ENCODE results near the gene ARL5A. TPM values are rescaled to one million over a fixed set of nuclear protein-coding genes. Genes with fewer than 3 reads are reported as not detected.
A peak's percentile ranks its signal among the peaks of the same experiment; 100 is the strongest.

The ARL5A gene
- total and polyA plus RNA-seq, 9 of the 15 experiments (the other 6 are each of a cell fraction or from before 2014, with no cell fraction given): 16.3 to 117 (median 88.4) TPM

DNA sequence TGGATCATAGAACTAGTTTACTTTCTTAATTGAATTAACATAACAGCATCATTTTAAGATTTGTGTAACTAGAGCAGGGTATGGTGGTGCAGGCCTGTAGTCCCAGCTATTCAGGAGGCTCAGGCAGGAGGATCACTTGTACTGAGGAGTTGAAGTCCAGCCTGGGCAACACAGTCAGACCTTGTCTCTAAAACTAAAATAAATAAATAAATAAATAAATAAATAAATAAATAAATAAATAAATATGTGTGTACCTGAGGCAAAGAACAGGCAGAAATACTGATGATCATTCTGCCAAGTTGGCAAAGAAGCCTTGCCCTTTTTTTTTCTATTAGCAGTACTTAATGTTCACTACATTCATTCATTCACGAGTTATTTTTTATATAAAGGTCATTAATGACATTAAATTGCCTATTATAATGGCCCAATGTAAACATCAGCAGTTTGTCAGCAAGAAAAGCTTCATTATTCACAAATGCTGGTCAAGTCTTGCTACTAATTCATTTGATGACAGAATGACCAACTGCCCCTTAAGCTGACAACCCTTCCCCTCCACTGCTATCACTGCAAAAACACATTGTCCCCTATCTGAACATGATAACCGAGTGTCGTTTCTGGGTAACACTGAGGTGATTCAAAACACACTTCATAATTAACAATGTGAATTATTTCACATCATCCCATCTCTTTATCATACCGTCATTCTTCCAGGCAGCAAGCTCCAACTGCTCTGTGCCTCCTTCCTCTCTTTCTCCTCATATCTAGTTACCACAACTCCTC is 39.0 kb downstream of the ARL5A start (continued):
- TF ChIP-seq MAFK (IDR thresholded peaks at IDR 0.05; ENCODE audit: low read length): peak; percentile 25; the same call in 1 of the 2 replicates
- TF ChIP-seq GTF2A2 (tag; IDR thresholded peaks at IDR 0.05): no peak
- TF ChIP-seq NFATC3 (IDR thresholded peaks at IDR 0.05): no peak; the same call in 1 of the 2 replicates
- no peak for TF ChIP-seq ZFP1 (CRISPR knock-in tag; IDR thresholded peaks at IDR 0.05)
- TF ChIP-seq ZNF263 (CRISPR knock-in tag; IDR thresholded peaks at IDR 0.05; ENCODE audit: borderline replicate concordance): no peak
- no peak for TF ChIP-seq BMI1 (IDR thresholded peaks at IDR 0.05; ENCODE audit: low read length)
- no peak for TF ChIP-seq TAF7 (tag; IDR thresholded peaks at IDR 0.05)
- TF ChIP-seq, protein P1, sequence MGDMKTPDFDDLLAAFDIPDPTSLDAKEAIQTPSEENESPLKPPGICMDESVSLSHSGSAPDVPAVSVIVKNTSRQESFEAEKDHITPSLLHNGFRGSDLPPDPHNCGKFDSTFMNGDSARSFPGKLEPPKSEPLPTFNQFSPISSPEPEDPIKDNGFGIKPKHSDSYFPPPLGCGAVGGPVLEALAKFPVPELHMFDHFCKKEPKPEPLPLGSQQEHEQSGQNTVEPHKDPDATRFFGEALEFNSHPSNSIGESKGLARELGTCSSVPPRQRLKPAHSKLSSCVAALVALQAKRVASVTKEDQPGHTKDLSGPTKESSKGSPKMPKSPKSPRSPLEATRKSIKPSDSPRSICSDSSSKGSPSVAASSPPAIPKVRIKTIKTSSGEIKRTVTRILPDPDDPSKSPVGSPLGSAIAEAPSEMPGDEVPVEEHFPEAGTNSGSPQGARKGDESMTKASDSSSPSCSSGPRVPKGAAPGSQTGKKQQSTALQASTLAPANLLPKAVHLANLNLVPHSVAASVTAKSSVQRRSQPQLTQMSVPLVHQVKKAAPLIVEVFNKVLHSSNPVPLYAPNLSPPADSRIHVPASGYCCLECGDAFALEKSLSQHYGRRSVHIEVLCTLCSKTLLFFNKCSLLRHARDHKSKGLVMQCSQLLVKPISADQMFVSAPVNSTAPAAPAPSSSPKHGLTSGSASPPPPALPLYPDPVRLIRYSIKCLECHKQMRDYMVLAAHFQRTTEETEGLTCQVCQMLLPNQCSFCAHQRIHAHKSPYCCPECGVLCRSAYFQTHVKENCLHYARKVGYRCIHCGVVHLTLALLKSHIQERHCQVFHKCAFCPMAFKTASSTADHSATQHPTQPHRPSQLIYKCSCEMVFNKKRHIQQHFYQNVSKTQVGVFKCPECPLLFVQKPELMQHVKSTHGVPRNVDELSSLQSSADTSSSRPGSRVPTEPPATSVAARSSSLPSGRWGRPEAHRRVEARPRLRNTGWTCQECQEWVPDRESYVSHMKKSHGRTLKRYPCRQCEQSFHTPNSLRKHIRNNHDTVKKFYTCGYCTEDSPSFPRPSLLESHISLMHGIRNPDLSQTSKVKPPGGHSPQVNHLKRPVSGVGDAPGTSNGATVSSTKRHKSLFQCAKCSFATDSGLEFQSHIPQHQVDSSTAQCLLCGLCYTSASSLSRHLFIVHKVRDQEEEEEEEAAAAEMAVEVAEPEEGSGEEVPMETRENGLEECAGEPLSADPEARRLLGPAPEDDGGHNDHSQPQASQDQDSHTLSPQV (IDR thresholded peaks at IDR 0.05): no peak; the same call in 1 of the 2 replicates
- TF ChIP-seq, protein P2, sequence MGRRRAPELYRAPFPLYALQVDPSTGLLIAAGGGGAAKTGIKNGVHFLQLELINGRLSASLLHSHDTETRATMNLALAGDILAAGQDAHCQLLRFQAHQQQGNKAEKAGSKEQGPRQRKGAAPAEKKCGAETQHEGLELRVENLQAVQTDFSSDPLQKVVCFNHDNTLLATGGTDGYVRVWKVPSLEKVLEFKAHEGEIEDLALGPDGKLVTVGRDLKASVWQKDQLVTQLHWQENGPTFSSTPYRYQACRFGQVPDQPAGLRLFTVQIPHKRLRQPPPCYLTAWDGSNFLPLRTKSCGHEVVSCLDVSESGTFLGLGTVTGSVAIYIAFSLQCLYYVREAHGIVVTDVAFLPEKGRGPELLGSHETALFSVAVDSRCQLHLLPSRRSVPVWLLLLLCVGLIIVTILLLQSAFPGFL (CRISPR knock-in tag; IDR thresholded peaks at IDR 0.05): no peak
- no peak for TF ChIP-seq ATF1 (CRISPR knock-in tag; IDR thresholded peaks at IDR 0.05)
- peak; percentile 47 for TF ChIP-seq ATF1 (tag; IDR thresholded peaks at IDR 0.05)
- TF ChIP-seq, protein P3, sequence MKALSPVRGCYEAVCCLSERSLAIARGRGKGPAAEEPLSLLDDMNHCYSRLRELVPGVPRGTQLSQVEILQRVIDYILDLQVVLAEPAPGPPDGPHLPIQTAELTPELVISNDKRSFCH (CRISPR knock-in tag; IDR thresholded peaks at IDR 0.05): no peak
- TF ChIP-seq, protein P3 (tag; IDR thresholded peaks at IDR 0.05): 0 out of 2 replicates have a peak, but pooled peaks have one; percentile 30
- peak; percentile 57; the same call in 1 of the 2 replicates for TF ChIP-seq CTBP1 (IDR thresholded peaks at IDR 0.05; ENCODE audit: borderline replicate concordance)
- TF ChIP-seq, protein P4, sequence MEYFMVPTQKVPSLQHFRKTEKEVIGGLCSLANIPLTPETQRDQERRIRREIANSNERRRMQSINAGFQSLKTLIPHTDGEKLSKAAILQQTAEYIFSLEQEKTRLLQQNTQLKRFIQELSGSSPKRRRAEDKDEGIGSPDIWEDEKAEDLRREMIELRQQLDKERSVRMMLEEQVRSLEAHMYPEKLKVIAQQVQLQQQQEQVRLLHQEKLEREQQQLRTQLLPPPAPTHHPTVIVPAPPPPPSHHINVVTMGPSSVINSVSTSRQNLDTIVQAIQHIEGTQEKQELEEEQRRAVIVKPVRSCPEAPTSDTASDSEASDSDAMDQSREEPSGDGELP (CRISPR knock-in tag; IDR thresholded peaks at IDR 0.05; ENCODE audit: borderline replicate concordance): no peak
- TF ChIP-seq RFX7 (CRISPR knock-in tag; IDR thresholded peaks at IDR 0.05): no peak
- TF ChIP-seq ZNF212 (CRISPR knock-in tag; IDR thresholded peaks at IDR 0.05): no peak
- TF ChIP-seq ZNF699 (CRISPR knock-in tag; IDR thresholded peaks at IDR 0.05; ENCODE audit: insufficient replicate concordance): no peak
- no peak for TF ChIP-seq CBX8 (IDR thresholded peaks at IDR 0.05; ENCODE audit: borderline replicate concordance, extremely low read depth, low read depth, low read length, poor library complexity, severe bottlenecking)
- TF ChIP-seq, protein P5, sequence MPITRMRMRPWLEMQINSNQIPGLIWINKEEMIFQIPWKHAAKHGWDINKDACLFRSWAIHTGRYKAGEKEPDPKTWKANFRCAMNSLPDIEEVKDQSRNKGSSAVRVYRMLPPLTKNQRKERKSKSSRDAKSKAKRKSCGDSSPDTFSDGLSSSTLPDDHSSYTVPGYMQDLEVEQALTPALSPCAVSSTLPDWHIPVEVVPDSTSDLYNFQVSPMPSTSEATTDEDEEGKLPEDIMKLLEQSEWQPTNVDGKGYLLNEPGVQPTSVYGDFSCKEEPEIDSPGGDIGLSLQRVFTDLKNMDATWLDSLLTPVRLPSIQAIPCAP (CRISPR knock-in tag; IDR thresholded peaks at IDR 0.05; ENCODE audit: borderline replicate concordance): no peak
- peak in 1 of 2 experiments; percentile 27 for TF ChIP-seq NCOA2 (IDR thresholded peaks at IDR 0.05; ENCODE audit: partially characterized antibody in 2 of 2)

All from K562 (cell line).